ENCODE measurements around the gene SPECC1. TPM values are rescaled to one million over a fixed set of nuclear protein-coding genes. Genes with fewer than 3 reads are reported as not detected.

The SPECC1 gene
- total RNA-seq, 6 experiments from 2014 or later: 0.81 to 5.0 (median 2.8) TPM

- no peaks in the 10 kb centered on the region for H3K4me1 ChIP-seq
- peaks cover 0 to 4% (median 2%) of the 10 kb centered on the region in 4 donors for H3K9me3 ChIP-seq
- H3K27ac ChIP-seq: no peak overlapping the region
- DNase-seq (no peak), ATAC-seq (no peak)
- no peak overlapping the region for H3K4me3 ChIP-seq
- no peaks in the 10 kb centered on the region for H3K27me3 ChIP-seq
- TF ChIP-seq POLR2A (IDR thresholded peaks at IDR 0.05) (no peak), CTCF (IDR thresholded peaks at IDR 0.05) (no peak)
- H3K36me3 ChIP-seq: no peaks in the 10 kb centered on the region
- intact Hi-C loops (cut with DNase I): no loop called here
- WGBS (ENCODE audit: insufficient coverage, low coverage, low lambda C conversion rate, missing lambda C conversion rate): 76% methylated on average over 2 of the region's 5 CpGs
Measured at GRCh38 chr17:20310481-20310880, 301.3 kb downstream of the SPECC1 start.

GRCh38 chr17:20313306-20313705 is 304.1 kb downstream of the SPECC1 start:
- TF ChIP-seq CTCF (IDR thresholded peaks at IDR 0.05) (no peak), POLR2A (IDR thresholded peaks at IDR 0.05) (no peak)
- Histone ChIP-seq H3K4me1 (no peaks in the 10 kb centered on the region), H3K4me3 (no peak overlapping the region), H3K27ac (no peak overlapping the region), H3K9me3 (no peaks in the 10 kb centered on the region), H3K27me3 (no peaks in the 10 kb centered on the region), H3K36me3 (no peaks in the 10 kb centered on the region)
- DNase-seq: no peak
- intact Hi-C loops (cut with DNase I): no loop called here
- ATAC-seq: no peak
- 85% methylated on average over 10 of the region's 10 CpGs for WGBS (ENCODE audit: insufficient coverage, low coverage, low lambda C conversion rate, missing lambda C conversion rate)

- Histone ChIP-seq H3K9me3 (no peaks in the 10 kb centered on the region), H3K4me3 (no peak overlapping the region), H3K27ac (no peak overlapping the region), H3K36me3 (no peaks in the 10 kb centered on the region), H3K27me3 (no peaks in the 10 kb centered on the region), H3K4me1 (no peaks in the 10 kb centered on the region)
- WGBS (ENCODE audit: insufficient coverage, low coverage, low lambda C conversion rate, missing lambda C conversion rate): no CpG with 5 or more reads among the region's 7 CpGs
- no peak for TF ChIP-seq CTCF (IDR thresholded peaks at IDR 0.05)
- TF ChIP-seq POLR2A (IDR thresholded peaks at IDR 0.05): no peak
- intact Hi-C loops (cut with DNase I): no loop called here
- ATAC-seq: no peak
- DNase-seq: no peak
Measured at GRCh38 chr17:20313891-20314290, 304.7 kb downstream of the SPECC1 start.

- WGBS (ENCODE audit: insufficient coverage, low coverage, low lambda C conversion rate, missing lambda C conversion rate): 85% methylated on average over 7 of the region's 8 CpGs
- no peak for ATAC-seq
- H3K4me3 ChIP-seq: no peak overlapping the region
Measured at GRCh38 chr17:20314834-20315233, 305.7 kb downstream of the SPECC1 start.

More at GRCh38 chr17:20314834-20315233, 305.7 kb downstream of the SPECC1 start:
- TF ChIP-seq CTCF (IDR thresholded peaks at IDR 0.05) (no peak), POLR2A (IDR thresholded peaks at IDR 0.05) (no peak)
- Histone ChIP-seq H3K4me1 (no peaks in the 10 kb centered on the region), H3K27me3 (no peaks in the 10 kb centered on the region), H3K9me3 (no peaks in the 10 kb centered on the region), H3K36me3 (no peaks in the 10 kb centered on the region), H3K27ac (no peak overlapping the region)
- intact Hi-C loops (cut with DNase I): no loop called here
- DNase-seq: no peak

Measured in right lobe of liver (tissue), 6 donors.